A549 (cell line): ENCODE data around the gene SSX1. TPM values are rescaled to one million over a fixed set of nuclear protein-coding genes. Genes with fewer than 3 reads are reported as not detected.
"Not testable (repeated sequence)": the region's sequence is repeated elsewhere in the genome, so short reads cannot be mapped to it uniquely, and the experiment has no call there.

ENCODE experiments used
- ATAC-seq, 2 experiments: fragments of 200-7000 bp in 1 of 2; fragments of >200 bp in 1 of 2; cut with Nextera tagmentation in 1 of 2; cut with Tn5 transposase in 1 of 2; 3 replicates each; pipeline versions ENCODE4 v1.8.0 to v1.9.1; 2018 to 2020; ENCODE audit warnings: mild to moderate bottlenecking in 1 of 2, moderate library complexity in 1 of 2
- CTCF ChIA-PET: fragments of 300-600 bp; sonication (Branson Sonifier 250); formaldehyde crosslinking; extraction: SDS; loops from one replicate; lab custom pipeline; 2021; ENCODE audit warnings: antibody characterized with exemption, inconsistent platforms; lab: Yijun Ruan, JAX
- POLR2A ChIA-PET: fragments of 350-600 bp; formaldehyde crosslinking; extraction: SDS; loops from one replicate; lab custom pipeline; 2021; ENCODE audit warnings: antibody characterized with exemption, inconsistent platforms; lab: Yijun Ruan, JAX
- DNase-seq, 2 experiments: peaks; one replicate each; pipeline versions ENCODE4 v3.0.0 to v3.0.0-alpha.2; 2011 to 2016; ENCODE audit warnings: low read depth in 1 of 2, low spot score in 1 of 2
- FAIRE-seq: peaks from 2 replicates; lab custom pipeline; 2011; peaks lifted over from hg19 to GRCh38; lab: Jason Lieb, UNC
- H3K27ac ChIP-seq, 2 experiments: fragments of >200 bp; sonication (Bioruptor Twin); formaldehyde crosslinking; 3 replicates each; pipeline ENCODE4 v1.5.1; 2016 to 2017
- H3K4me1 ChIP-seq: fragments of >200 bp; sonication (Bioruptor Twin); formaldehyde crosslinking; 3 replicates; pipeline ENCODE4 v1.6.1; 2016
- H3K4me2 ChIP-seq: fragments of >200 bp; sonication (Bioruptor Twin); formaldehyde crosslinking; 3 replicates; pipeline ENCODE4 v1.6.1; 2016
- H3K4me3 ChIP-seq: fragments of >200 bp; sonication (Bioruptor Twin); formaldehyde crosslinking; 3 replicates; pipeline ENCODE4 v1.5.1; 2016
- H3K9me3 ChIP-seq: fragments of >200 bp; sonication (Bioruptor Twin); formaldehyde crosslinking; 3 replicates; pipeline ENCODE4 v1.6.1; 2016
- CEBPB ChIP-seq, 2 experiments: fragments of >200 bp in 1 of 2; sonication (Bioruptor Twin) in 1 of 2; formaldehyde crosslinking in 1 of 2; IDR thresholded peaks; 2 replicates each; pipeline ENCODE4 v1.6.1; 2012 to 2016
- NPAS2 ChIP-seq: fragments of 250-450 bp; sonication (Bioruptor Pico); IDR thresholded peaks from 2 replicates; pipeline ENCODE4 v1.8.0; 2022; ENCODE audit warnings: mild to moderate bottlenecking, moderate library complexity, borderline replicate concordance
- WGBS: methylation state at CpG from one replicate; pipeline ENCODE4 v1.1.6; 2017; ENCODE audit errors: missing lambda C conversion rate; 5-methylcytosine and 5-hydroxymethylcytosine counted together
- polyA minus RNA-seq: library from RNA; depleted of rRNA, polyadenylated mRNA; stranded (reverse); fragments of >200 nt; gene quantifications from 2 replicates; pipeline ENCODE4 v1.2.3, GENCODE V29; 2011; rRNA and poly(A)+ RNA removed
- polyA plus RNA-seq, 4 experiments: library from polyadenylated mRNA; depleted of rRNA in 3 of 4; stranded (reverse); fragments of >200 nt; fragmentation: RNase III in 1 of 4; extraction: RNeasy Plus Mini Kit Qiagen cat#74134 plus additional on column Dnase treatment in 1 of 4; gene quantifications; 2 replicates in 3 of 4; 3 replicates in 1 of 4; pipeline ENCODE4 v1.2.3, GENCODE V29; 2011 to 2017

The SSX1 gene
- polyA plus RNA-seq (2011; rRNA removed): not detected in 2 replicates
- polyA plus RNA-seq (2012; cell fraction: cytosol; rRNA removed): 0.03 TPM in 1 of 2 replicates, not detected in the other
- not detected in 2 replicates for polyA plus RNA-seq (2012; cell fraction: nucleus; rRNA removed)
- not detected in 3 replicates for polyA plus RNA-seq (2017; fragmentation: RNase III; extraction: RNeasy Plus Mini Kit Qiagen cat#74134 plus additional on column Dnase treatment)
- polyA minus RNA-seq: not detected in 2 replicates

DNA sequence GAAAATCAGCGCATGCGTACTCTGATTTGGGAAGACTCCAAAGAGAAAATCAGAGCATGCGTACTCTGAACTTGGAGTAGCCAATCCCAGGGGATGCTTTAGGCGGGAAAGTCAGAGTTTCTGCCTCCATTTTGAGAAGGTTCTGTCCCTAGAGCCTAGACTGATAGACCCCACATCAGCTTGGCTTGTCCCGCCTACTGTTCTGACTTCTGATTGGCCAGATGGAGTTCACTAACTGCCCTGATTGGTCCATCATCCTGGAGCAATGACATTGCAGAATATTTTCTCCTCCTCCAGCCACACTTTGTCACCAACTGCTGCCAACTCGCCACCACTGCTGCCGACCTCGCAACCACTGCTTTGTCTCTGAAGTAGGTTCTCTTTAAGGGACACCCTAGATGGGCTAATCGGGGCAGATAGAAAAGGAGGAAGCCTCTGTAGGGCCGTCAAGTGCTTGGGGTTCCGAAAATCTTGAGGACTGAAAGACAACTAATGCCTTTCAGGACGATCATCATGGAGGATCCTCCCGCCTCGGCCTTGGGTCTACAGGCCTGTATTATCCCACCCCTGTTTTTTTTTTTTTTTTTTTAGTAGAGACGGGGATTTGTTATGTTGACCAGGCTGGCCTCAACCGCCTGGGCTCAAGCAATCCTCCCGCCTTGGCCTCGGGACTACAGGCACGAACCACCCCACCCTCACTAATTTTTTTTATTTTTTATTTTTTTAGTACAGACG lies at the start of gene SSX1:
Gene SSX1, plus strand, starts transcription at position 331 of the 735 bp plus-strand sequence. CDS start 1,850 bp downstream, outside the sequence.
- H3K4me3 ChIP-seq, H3K9me3 ChIP-seq, H3K4me2 ChIP-seq, CTCF ChIA-PET, H3K4me1 ChIP-seq, DNase-seq, POLR2A ChIA-PET, ATAC-seq, FAIRE-seq, H3K27ac ChIP-seq: not testable (repeated sequence)
- 71% methylated on average over 20 of the region's 20 CpGs for WGBS

DNA sequence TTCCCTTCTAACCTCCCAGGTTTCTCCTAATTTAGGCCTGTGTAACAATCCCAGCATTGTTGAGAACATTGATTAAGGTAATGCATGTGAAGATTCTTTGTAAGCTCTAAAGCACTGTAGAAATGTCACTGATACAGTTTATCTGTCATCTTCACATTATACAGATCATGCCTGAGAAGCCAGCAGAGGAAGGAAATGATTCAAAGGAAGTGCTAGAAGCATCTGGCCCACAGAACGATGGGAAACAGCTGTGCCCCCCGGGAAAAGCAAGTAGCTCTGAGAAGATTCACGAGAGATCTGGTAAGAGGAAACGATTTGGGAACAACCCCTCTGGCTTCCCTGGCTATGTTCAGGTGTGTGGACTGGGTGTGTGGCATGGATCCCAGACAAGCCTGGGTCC lies 40.9 kb upstream of the SSX1 start:
- FAIRE-seq, POLR2A ChIA-PET, H3K4me1 ChIP-seq, DNase-seq, H3K4me2 ChIP-seq, H3K27ac ChIP-seq, ATAC-seq, CTCF ChIA-PET, H3K9me3 ChIP-seq, H3K4me3 ChIP-seq: not testable (repeated sequence)
- WGBS: 0% methylated on average over 4 of the region's 4 CpGs

- FAIRE-seq: not testable (repeated sequence)
These were observed 31.0 kb upstream of the SSX1 start for GRCh38 chrX:48224196-48224595.

GRCh38 chrX:48252945-48253344 lies 2.2 kb upstream of the SSX1 start:
- POLR2A ChIA-PET, H3K4me3 ChIP-seq, H3K27ac ChIP-seq, ATAC-seq, CTCF ChIA-PET, DNase-seq, H3K4me2 ChIP-seq, H3K9me3 ChIP-seq, FAIRE-seq, H3K4me1 ChIP-seq: not testable (repeated sequence)
- 8% methylated on average over 6 of the region's 6 CpGs for WGBS

More at GRCh38 chrX:48224196-48224595, 31.0 kb upstream of the SSX1 start:
- H3K4me2 ChIP-seq, H3K9me3 ChIP-seq, CTCF ChIA-PET, H3K4me3 ChIP-seq, ATAC-seq, POLR2A ChIA-PET, H3K27ac ChIP-seq, DNase-seq, H3K4me1 ChIP-seq: not testable (repeated sequence)
- 49% methylated on average over 2 of the region's 4 CpGs for WGBS

DNA sequence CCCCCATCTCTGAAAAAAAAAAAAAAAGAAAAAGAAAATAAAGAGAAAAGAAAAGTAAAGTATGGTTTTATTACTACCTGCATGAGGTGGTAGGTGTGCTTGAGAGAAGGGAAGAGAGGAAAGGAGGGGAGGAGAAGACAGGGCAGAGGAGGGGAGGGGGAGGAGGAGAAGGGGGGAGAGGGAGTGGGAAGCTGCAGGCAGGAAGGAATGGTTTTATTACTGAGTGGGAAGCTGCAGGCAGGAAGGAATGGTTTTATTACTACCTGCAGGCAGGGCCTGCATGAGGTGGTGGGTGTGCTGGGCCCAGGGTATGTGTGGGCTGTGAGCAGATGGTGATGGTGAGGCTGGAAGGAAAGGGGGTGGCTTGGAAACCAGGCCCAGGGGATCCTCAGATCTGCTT lies 19.2 kb downstream of the SSX1 start:
- ATAC-seq, H3K9me3 ChIP-seq, POLR2A ChIA-PET: not testable (repeated sequence)

DNA sequence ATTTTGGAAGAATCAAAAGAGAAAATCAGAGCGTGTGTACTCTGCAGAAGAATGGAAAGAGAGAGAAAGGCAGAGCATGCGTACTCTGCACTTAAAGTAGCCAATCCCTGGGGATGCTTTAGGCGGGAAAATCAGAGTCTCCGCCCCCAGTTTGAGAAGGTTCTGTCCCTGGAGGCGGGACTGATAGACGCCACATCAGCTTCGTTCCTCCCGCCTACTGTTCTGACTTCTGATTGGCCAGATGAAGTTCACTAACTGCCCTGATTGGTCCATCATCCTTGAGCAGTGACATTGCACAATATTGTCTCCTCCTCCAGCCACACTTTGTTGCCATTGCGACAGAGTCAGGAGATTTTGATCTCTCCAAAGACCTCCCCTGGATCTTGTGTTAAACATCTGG lies 23.8 kb downstream of the SSX1 start:
- H3K9me3 ChIP-seq: no peaks in the 10 kb centered on the region
- WGBS: 40% methylated on average over 9 of the region's 9 CpGs
- H3K4me2 ChIP-seq: no peak overlapping the region
- no peak for FAIRE-seq
- peak in 1 of 2 experiments; percentile 29; a peak in 1 of 4 replicates for TF ChIP-seq CEBPB (IDR thresholded peaks at IDR 0.05)
- TF ChIP-seq NPAS2 (CRISPR knock-in tag): no peak
- no peak for ATAC-seq
- ChIA-PET POLR2A (no interaction called here), CTCF (no interaction called here)
- no peaks in the 10 kb centered on the region for H3K4me1 ChIP-seq
- H3K27ac ChIP-seq: no peak overlapping the region
- H3K4me3 ChIP-seq: no peak overlapping the region
- peak in 1 of 2 experiments; percentile 30 for DNase-seq

More for the DNA sequence above, 19.2 kb downstream of the SSX1 start:
- H3K4me3 ChIP-seq, DNase-seq, H3K27ac ChIP-seq, H3K4me1 ChIP-seq, H3K4me2 ChIP-seq, CTCF ChIA-PET, FAIRE-seq: not testable (repeated sequence)

GRCh38 chrX:48280729-48281128 lies 25.5 kb downstream of the SSX1 start:
- DNase-seq, H3K4me3 ChIP-seq, H3K27ac ChIP-seq, POLR2A ChIA-PET, CTCF ChIA-PET, FAIRE-seq, H3K9me3 ChIP-seq, H3K4me2 ChIP-seq, ATAC-seq, H3K4me1 ChIP-seq: not testable (repeated sequence)
- 43% methylated on average over 3 of the region's 3 CpGs for WGBS
